ENCODE measurements around the gene TMEM151B.

- TF ChIP-seq, protein P1, sequence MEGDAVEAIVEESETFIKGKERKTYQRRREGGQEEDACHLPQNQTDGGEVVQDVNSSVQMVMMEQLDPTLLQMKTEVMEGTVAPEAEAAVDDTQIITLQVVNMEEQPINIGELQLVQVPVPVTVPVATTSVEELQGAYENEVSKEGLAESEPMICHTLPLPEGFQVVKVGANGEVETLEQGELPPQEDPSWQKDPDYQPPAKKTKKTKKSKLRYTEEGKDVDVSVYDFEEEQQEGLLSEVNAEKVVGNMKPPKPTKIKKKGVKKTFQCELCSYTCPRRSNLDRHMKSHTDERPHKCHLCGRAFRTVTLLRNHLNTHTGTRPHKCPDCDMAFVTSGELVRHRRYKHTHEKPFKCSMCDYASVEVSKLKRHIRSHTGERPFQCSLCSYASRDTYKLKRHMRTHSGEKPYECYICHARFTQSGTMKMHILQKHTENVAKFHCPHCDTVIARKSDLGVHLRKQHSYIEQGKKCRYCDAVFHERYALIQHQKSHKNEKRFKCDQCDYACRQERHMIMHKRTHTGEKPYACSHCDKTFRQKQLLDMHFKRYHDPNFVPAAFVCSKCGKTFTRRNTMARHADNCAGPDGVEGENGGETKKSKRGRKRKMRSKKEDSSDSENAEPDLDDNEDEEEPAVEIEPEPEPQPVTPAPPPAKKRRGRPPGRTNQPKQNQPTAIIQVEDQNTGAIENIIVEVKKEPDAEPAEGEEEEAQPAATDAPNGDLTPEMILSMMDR (IDR thresholded peaks at IDR 0.05 in 4 of 5, conservative IDR thresholded peaks at IDR 0.05 in 1 of 5) = no peak
- no peak for TF ChIP-seq POLR2A (IDR thresholded peaks at IDR 0.05)
Measured at GRCh38 chr6:44303842-44304241, 33.6 kb downstream of the TMEM151B start.
